ENCODE measurements around the gene SUSD2.

SUSD2 gene

DNA sequence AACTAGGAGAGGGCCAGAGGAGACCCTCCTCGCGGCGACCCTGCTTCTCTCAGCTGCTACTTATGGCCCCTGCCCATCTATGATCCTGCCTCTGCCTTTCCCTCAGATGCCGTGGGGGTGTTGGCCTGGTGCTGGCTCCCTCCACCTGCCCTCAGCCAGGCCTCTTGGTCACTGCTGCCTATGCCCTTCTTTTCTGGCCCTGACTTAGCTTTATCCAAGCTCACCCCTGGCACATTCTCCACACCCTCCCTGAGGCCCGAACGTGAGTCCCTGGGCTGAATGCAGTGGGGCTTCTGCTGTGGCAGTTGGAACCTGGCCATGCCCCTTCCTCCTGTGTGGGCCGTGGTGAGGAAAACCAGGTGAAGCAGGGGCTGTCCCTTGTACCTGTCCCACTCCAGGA is 19.8 kb upstream of the SUSD2 start:
- TF ChIP-seq, protein P1, sequence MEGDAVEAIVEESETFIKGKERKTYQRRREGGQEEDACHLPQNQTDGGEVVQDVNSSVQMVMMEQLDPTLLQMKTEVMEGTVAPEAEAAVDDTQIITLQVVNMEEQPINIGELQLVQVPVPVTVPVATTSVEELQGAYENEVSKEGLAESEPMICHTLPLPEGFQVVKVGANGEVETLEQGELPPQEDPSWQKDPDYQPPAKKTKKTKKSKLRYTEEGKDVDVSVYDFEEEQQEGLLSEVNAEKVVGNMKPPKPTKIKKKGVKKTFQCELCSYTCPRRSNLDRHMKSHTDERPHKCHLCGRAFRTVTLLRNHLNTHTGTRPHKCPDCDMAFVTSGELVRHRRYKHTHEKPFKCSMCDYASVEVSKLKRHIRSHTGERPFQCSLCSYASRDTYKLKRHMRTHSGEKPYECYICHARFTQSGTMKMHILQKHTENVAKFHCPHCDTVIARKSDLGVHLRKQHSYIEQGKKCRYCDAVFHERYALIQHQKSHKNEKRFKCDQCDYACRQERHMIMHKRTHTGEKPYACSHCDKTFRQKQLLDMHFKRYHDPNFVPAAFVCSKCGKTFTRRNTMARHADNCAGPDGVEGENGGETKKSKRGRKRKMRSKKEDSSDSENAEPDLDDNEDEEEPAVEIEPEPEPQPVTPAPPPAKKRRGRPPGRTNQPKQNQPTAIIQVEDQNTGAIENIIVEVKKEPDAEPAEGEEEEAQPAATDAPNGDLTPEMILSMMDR (IDR thresholded peaks at IDR 0.05; ENCODE audit: low read depth, low read length), result no peak
- DNase-seq (ENCODE audit: extremely low read depth, low read depth), result no peak

DNA sequence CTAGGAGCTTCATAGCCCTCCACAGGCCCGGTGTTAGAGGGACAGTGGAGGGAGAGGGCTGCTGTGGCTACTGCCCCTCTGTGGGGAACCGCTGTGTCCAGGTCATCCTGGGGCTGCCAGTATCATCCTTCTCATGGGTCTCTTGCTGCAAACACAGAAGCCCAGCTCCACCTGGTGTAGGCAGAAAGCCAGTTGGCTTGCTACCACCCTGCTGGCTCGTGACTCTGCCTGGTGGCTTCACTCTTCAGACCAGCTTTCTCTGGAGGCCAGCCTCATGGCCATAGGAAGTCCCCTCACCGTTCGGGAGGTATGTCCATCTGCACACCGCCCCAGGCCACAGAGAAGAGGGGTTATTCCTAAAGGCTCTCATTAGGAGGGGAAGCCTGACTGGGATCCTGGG is 19.4 kb upstream of the SUSD2 start:
- TF ChIP-seq, protein P1 (IDR thresholded peaks at IDR 0.05; ENCODE audit: low read depth, low read length), result no peak
- no peak for DNase-seq (ENCODE audit: extremely low read depth, low read depth)

DNA sequence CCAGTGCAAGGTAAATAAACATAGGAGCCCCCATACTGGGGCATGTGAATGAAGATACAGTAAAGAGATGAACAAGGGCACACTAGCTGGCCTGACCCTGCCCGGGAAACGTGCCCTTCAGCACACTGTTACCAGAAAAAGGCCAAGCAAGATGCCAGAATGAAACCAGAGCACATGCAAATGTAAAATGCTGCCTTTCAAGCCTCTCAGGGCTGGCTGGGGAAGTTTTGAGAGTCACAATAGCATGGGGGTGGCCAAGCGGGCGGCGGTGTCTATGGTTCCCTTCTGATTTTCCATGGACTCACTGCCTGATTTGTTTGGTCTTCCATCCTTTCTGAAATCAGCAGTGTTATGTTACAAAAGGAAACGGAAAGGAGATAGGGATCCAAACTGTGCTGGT is 18.9 kb upstream of the SUSD2 start:
- TF ChIP-seq, protein P1 (IDR thresholded peaks at IDR 0.05; ENCODE audit: low read depth, low read length), result no peak
- no peak for DNase-seq (ENCODE audit: extremely low read depth, low read depth)

DNA sequence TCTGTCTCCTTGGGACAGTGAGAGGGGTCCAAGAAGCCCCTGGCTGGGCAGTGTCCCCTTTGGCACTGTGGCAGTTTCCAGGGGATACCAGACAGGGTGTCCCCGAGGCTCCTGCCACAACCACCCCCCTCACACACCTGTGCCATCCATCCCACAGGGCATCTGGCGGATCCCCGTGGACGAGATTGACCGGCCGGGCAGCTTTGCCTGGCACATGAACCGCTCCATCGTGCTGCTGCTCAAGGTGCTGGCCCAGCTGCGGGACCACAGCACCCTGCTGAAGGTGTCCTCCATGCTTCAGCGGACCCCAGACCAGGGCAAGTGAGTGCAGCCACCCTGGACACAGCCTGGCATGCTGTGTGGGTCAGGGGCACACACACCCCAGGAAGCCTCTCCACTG is 17.0 kb upstream of the SUSD2 start:
- no peak for DNase-seq (ENCODE audit: extremely low read depth, low read depth)
- TF ChIP-seq, protein P1 (IDR thresholded peaks at IDR 0.05; ENCODE audit: low read depth, low read length), result no peak

GRCh38 chr22:24164940-24165339 is 16.3 kb upstream of the SUSD2 start:
- TF ChIP-seq, protein P1 (IDR thresholded peaks at IDR 0.05; ENCODE audit: low read depth, low read length), result no peak
- no peak for DNase-seq (ENCODE audit: extremely low read depth, low read depth)

DNA sequence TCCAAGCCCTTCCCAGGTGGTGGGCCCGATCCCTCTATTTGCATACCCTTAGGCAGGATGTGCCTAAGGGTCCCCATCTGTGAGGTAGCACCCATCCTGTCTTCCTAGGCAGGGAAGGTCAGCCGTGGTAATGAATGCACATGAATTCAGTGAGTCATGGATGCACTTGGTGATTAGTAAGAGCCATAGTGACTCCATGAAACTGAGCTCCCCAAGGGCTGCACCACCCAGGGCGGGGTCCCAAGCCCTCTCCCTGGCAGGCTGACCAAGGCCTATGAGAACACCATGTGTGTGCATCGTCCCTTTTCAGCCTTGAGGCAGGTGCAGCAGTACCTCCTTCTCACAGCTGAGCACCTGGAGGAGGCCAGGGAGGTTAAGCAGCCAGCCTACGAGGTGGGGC is 15.6 kb upstream of the SUSD2 start:
- no peak for DNase-seq (ENCODE audit: extremely low read depth, low read depth)
- TF ChIP-seq, protein P1 (IDR thresholded peaks at IDR 0.05; ENCODE audit: low read depth, low read length), result no peak

DNA sequence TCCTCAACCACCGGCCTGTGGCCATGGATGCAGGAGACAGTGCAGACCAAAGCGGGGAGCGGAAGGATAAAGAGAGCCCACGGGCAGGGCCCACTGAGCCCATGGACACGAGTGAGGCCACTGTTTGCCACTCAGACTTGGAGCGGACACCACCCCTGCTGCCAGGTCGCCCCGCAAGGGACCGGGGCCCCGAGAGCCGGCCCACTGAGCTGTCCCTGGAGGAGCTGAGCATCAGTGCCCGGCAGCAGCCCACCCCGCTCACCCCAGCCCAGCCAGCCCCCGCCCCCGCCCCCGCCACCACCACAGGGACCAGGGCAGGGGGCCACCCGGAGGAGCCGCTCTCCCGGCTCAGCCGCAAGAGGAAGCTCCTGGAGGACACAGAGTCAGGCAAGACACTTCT is 14.5 kb upstream of the SUSD2 start:
- TF ChIP-seq, protein P1 (IDR thresholded peaks at IDR 0.05; ENCODE audit: low read depth, low read length), result no peak
- DNase-seq (ENCODE audit: extremely low read depth, low read depth), result no peak

Data from AG09319 (cell line).